Thymus (tissue), 11 donors: ENCODE data around the gene THBS4. TPM values are rescaled to one million over a fixed set of nuclear protein-coding genes. Genes with fewer than 3 reads are reported as not detected.

Source experiments
- DNase-seq, 9 donors: peaks; one replicate each; pipeline ENCODE4 v3.0.0-alpha.2; 2013; ENCODE audit warnings: low spot score in 9 of 9, low read depth in 6 of 9, missing footprints in 1 of 9
- H3K27ac ChIP-seq, 2 donors: one replicate each; pipeline ENCODE4 v1.5.1; 2013; ENCODE audit warnings: control low read depth in 1 of 2, low read depth in 1 of 2, low read length in 1 of 2, mild to moderate bottlenecking in 1 of 2, moderate library complexity in 1 of 2
- H3K27me3 ChIP-seq, 2 donors: one replicate each; pipeline ENCODE4 v1.5.1; 2013; ENCODE audit warnings: low read length in 1 of 2; ENCODE audit not compliant: control insufficient read depth in 2 of 2, insufficient read depth in 1 of 2
- H3K36me3 ChIP-seq, 2 donors: one replicate each; pipeline ENCODE4 v1.5.1; 2013; ENCODE audit warnings: low read length in 1 of 2, mild to moderate bottlenecking in 1 of 2, moderate library complexity in 1 of 2; ENCODE audit not compliant: control insufficient read depth in 2 of 2, insufficient read depth in 2 of 2
- H3K4me1 ChIP-seq, 2 donors: one replicate each; pipeline ENCODE4 v1.5.1; 2013; ENCODE audit warnings: low read length in 2 of 2; ENCODE audit not compliant: control insufficient read depth in 2 of 2, insufficient read depth in 2 of 2
- H3K4me3 ChIP-seq, 2 donors: one replicate each; pipeline ENCODE4 v1.5.1; 2013; ENCODE audit warnings: low read length in 2 of 2, control low read depth in 1 of 2, mild to moderate bottlenecking in 1 of 2
- H3K9me3 ChIP-seq, 2 donors: one replicate each; pipeline ENCODE4 v1.5.1; 2013; ENCODE audit warnings: low read length in 1 of 2, mild to moderate bottlenecking in 1 of 2; ENCODE audit not compliant: control insufficient read depth in 2 of 2, insufficient read depth in 1 of 2
- WGBS: extraction: QIAGEN DNeasy Blood & Tissue Kit; methylation state at CpG from one replicate; pipeline ENCODE4 v1.1.7; 2013; 5-methylcytosine and 5-hydroxymethylcytosine counted together
- polyA plus RNA-seq: library from polyadenylated mRNA; stranded (reverse); fragments of 200-250 nt; gene quantifications from one replicate; pipeline ENCODE4 v1.2.3, GENCODE V29; 2013
- total RNA-seq: library from RNA; stranded (reverse); fragments of 120-200 nt; gene quantifications from one replicate; pipeline ENCODE4 v1.2.4, GENCODE V29; 2013
- donor health status: healthy.

THBS4 gene
- total and polyA plus RNA-seq, 2 donors: 9.2 to 14.3 TPM

- WGBS: 97% methylated on average over 4 of the region's 4 CpGs
- no peak overlapping the region for H3K27ac ChIP-seq
These were observed 33.6 kb downstream of the THBS4 start for GRCh38 chr5:80068775-80069174.

DNA sequence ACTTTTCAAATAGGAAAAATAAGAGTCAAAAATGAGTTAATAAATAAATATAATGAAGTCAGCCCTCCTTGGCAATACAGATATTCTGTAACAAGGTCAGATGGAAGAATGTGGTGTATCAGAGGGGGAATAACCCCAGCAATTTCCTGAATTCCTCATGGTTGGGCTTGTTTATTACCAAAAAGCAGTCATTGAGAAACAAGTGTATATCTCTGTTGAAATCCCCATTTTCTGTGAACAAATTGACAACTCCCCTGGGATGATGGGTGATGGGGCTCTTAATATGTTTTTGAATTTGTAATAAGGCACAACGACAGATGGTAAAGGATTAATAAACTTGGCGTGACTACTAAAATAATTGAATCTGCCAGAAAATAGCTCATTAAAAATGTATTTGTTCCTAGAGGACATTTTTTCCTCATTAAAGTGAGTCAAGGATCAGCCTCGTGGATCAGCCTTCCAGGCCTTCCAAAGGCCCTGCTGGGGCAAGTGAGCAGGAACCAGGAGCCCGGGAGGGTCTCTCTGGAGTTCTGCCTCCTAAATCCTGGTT, 34.2 kb downstream of the THBS4 start:
- H3K27ac ChIP-seq: no peak overlapping the region
- no peak overlapping the region for H3K4me3 ChIP-seq
- H3K4me1 ChIP-seq: no peaks in the 10 kb centered on the region
- no peaks in the 10 kb centered on the region for H3K9me3 ChIP-seq
- no peaks in the 10 kb centered on the region for H3K36me3 ChIP-seq
- no peak for DNase-seq
- H3K27me3 ChIP-seq: no peaks in the 10 kb centered on the region
- 92% methylated on average over 4 of the region's 4 CpGs for WGBS

More at GRCh38 chr5:80068775-80069174, 33.6 kb downstream of the THBS4 start:
- Histone ChIP-seq H3K4me1 (no peaks in the 10 kb centered on the region), H3K9me3 (no peaks in the 10 kb centered on the region), H3K4me3 (no peak overlapping the region), H3K36me3 (no peaks in the 10 kb centered on the region), H3K27me3 (no peaks in the 10 kb centered on the region)
- DNase-seq: no peak

- 67% methylated on average over 3 of the region's 3 CpGs for WGBS
- Histone ChIP-seq H3K4me3 (no peak overlapping the region), H3K27ac (no peak overlapping the region), H3K4me1 (no peaks in the 10 kb centered on the region), H3K27me3 (no peaks in the 10 kb centered on the region), H3K9me3 (no peaks in the 10 kb centered on the region), H3K36me3 (no peaks in the 10 kb centered on the region)
- no peak for DNase-seq
These were observed 34.8 kb downstream of the THBS4 start for GRCh38 chr5:80069918-80070318.

GRCh38 chr5:80070338-80071056, 35.3 kb downstream of the THBS4 start:
- 77% methylated on average over 10 of the region's 10 CpGs for WGBS
- Histone ChIP-seq H3K36me3 (no peaks in the 10 kb centered on the region), H3K4me1 (no peaks in the 10 kb centered on the region), H3K9me3 (no peaks in the 10 kb centered on the region), H3K27ac (no peak overlapping the region), H3K4me3 (no peak overlapping the region), H3K27me3 (no peaks in the 10 kb centered on the region)
- DNase-seq: no peak

DNA sequence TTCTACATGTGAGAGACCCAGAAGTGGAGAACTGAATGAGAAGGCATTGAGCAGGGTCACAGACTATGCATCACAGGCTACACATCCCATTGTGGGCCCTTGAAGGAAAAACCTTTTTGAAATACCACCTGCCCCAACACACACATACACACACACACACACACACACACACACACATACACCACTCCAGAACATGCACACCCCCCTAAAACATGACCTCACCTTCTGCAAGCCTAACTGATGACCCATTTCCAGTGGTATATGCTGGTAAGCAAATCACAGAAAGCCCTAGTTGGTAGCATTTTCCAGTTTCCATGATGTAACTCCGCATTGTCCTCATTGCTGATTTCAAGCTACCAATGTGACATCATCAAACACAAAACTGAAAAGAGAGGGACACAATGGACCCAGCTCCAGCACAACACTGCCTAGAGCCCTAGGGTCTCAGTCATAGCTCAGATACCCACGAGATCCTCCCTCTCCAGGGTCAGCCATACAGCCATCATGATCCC, 36.4 kb downstream of the THBS4 start:
- DNase-seq: no peak
- no peaks in the 10 kb centered on the region for H3K27me3 ChIP-seq
- H3K27ac ChIP-seq: no peak overlapping the region
- H3K4me1 ChIP-seq: no peaks in the 10 kb centered on the region
- WGBS: 95% methylated on average over 2 of the region's 2 CpGs
- no peak overlapping the region for H3K4me3 ChIP-seq
- H3K36me3 ChIP-seq: no peaks in the 10 kb centered on the region
- H3K9me3 ChIP-seq: no peaks in the 10 kb centered on the region

DNA sequence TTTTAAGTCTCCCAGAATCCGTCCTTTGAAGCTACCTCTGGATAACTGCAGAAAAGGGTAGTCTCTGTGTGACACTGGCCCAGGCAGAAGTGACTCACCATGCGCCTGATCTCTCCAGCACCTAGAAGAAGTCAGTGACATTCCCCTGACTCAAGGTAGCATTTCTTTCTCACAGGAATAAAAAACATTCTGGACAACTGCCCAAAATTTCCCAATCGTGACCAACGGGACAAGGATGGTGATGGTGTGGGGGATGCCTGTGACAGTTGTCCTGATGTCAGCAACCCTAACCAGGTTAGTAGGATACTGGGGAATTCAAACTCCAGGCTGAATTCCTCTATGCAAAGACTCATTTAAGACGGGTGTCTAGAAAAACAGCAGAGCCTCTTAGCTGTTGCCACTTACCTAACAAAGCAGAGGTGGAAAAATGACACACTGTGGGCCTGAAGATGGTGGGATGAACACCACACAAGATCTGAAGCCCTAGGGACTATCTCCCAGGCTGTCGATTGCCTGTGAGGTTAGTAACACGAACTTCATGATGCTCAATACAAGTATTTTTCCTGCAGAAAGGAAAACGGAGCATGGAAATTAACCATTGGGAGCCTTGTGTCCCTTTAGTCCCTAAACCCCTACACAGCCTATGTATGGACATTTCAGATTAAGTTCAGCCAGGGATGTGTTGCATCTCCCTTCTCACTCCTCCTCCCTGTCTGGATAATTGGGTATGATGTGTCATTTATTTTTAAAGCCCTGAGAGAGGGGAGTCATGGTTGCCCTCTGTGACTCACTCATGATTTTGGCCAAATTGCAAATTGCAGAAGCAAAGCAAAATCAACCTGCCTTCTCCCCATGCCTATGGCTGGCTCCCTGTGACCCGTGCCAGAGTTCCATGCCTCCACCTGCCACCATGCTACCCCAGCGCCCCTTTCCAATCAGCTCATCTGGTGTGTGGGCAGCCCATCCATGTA, 37.2 kb downstream of the THBS4 start:
- no peak for DNase-seq

GRCh38 chr5:80076131-80077050, 41.2 kb downstream of the THBS4 start:
- Histone ChIP-seq H3K36me3 (no peaks in the 10 kb centered on the region), H3K4me1 (no peaks in the 10 kb centered on the region), H3K27me3 (no peaks in the 10 kb centered on the region), H3K27ac (no peak overlapping the region), H3K4me3 (no peak overlapping the region), H3K9me3 (no peaks in the 10 kb centered on the region)
- 98% methylated on average over 10 of the region's 10 CpGs for WGBS
- no peak for DNase-seq

More for the DNA sequence above, 37.2 kb downstream of the THBS4 start:
- Histone ChIP-seq H3K36me3 (no peaks in the 10 kb centered on the region), H3K4me1 (no peaks in the 10 kb centered on the region), H3K4me3 (no peak overlapping the region), H3K27ac (no peak overlapping the region), H3K9me3 (no peaks in the 10 kb centered on the region), H3K27me3 (no peaks in the 10 kb centered on the region)
- WGBS: 97% methylated on average over 10 of the region's 10 CpGs

DNA sequence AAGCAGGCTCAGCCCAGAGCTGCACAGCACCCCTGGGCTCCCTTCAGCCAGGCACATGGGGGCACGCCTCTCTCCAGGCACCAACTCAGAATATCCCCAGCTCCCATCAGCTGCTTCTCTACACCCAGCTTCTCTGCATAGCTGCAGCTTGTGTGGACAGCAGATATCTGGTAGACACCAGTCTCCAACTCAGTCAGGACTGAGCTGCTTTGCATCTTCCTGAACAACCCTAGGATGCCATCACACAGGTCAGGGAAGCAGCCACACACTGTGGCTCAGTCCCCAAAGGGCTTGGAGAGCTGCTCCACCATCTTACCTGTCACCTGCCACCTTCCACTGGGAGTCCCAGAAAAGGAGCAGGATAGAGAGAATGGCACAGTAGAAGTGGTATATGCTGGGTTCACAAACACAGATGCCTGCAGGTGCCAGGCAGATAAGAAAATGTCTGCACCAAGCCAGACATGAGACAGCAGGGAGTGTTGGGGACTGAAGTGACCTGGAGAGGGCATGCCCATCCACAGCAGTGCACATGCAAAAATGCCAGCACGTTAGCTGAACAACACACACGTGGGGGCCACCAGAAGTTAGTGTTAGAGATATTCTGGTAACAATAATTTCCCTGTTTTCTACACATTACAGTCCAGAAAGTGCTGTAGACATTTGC, 42.0 kb downstream of the THBS4 start:
- Histone ChIP-seq H3K27me3 (no peaks in the 10 kb centered on the region), H3K27ac (no peak overlapping the region), H3K9me3 (no peaks in the 10 kb centered on the region), H3K4me3 (no peak overlapping the region), H3K36me3 (no peaks in the 10 kb centered on the region), H3K4me1 (no peaks in the 10 kb centered on the region)
- DNase-seq: no peak
- 94% methylated on average over 3 of the region's 3 CpGs for WGBS
